NCI-H524 treated with DMSO at 0.1 percent for 48 hours (cell line): ENCODE data around the gene CD34.

Experiments
- DNase-seq: peaks from one replicate; lab custom pipeline; 2025; lab: John Stamatoyannopoulos, UW

Gene CD34

GRCh38 chr1:207852576-207853371, 58.2 kb downstream of the CD34 start:
- no peak for DNase-seq

- no peak for DNase-seq
Observed at GRCh38 chr1:207851696-207852095, 59.2 kb downstream of the CD34 start.

- no peak for DNase-seq
Observed at GRCh38 chr1:207850621-207851407, 60.1 kb downstream of the CD34 start.

DNA sequence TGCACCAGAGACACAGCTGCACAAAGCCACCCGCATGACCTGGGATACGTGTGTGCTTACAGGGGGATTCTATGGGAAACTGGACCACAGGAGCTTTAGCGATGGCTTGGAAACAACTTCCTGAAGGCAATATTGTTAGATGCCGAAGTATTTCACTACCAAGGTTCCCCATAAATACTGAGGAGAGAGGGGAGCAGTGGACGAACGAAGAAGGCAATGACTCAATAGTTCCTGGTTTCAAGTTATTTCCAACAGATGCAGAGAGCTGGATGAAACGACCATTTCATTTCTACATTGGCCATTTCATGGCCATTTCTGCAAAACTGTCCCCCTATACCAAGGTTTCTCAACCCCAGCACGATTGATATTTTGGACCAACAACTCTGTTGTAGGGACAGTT, 61.3 kb downstream of the CD34 start:
- DNase-seq, result no peak

DNA sequence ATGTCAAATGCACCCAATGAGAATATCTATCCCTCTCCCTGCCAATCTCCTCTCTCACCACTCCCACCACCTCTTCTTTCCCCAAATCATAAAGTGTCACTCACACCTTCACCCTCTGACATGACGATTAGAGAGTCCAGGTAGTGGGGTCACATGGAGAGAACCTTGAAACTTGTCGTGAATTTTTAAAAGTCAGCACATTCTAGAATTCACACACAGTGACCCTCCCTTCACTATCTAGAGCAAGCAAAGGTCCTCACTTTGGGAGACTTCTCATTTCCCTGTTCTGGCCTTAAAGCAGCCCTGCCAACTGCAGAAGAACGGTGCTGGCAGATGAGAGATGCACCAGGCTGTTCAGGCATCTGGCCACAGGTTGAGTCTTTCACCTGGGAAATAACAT, 61.9 kb downstream of the CD34 start:
- no peak for DNase-seq

- DNase-seq, result no peak
Observed at GRCh38 chr1:207848234-207848633, 62.7 kb downstream of the CD34 start.

- no peak for DNase-seq
Observed at GRCh38 chr1:207847116-207847515, 63.8 kb downstream of the CD34 start.

DNA sequence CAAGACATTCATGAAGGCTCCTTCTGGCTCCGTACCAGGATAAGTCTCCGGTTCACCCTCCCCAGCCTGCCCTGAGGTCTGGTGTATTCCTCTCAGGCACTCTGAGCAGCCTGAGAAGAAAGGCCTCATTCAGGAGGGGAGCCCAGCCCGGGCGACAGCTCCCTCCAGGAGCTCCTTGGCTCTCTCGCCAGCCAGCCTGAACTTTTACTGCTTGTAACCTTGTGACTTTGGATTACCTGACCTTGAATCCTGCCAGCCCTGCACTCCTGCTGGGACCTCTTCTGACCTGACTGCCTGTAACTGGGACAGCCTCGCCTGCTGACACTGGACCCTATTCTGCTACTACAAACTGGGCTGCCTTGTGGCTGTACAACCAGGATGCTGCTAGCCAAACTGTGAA, 65.8 kb downstream of the CD34 start:
- DNase-seq, result no peak

DNA sequence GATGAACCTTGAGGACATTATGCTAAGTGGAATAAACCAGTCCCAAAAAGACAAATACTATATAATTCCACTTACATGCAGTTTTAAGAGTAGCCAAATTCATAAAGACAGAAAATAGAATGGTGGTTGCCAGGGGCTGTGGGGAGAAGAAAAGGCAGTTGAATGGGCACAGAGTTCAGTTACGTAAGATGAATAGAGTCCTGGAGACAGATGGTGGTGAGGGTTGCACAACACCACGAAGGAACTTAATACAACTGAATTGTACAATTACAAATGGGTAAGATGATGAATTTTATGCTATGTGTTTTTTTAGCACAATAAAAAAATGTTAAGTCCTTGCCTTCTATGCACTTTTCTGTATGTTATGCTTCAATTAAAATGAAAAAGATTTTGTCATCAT, 66.6 kb downstream of the CD34 start:
- DNase-seq, result no peak

- no peak for DNase-seq
Observed at GRCh38 chr1:207842506-207842905, 68.4 kb downstream of the CD34 start.

- DNase-seq, result no peak
Observed at GRCh38 chr1:207841901-207842300, 69.0 kb downstream of the CD34 start.

GRCh38 chr1:207841293-207841692, 69.6 kb downstream of the CD34 start:
- no peak for DNase-seq

DNA sequence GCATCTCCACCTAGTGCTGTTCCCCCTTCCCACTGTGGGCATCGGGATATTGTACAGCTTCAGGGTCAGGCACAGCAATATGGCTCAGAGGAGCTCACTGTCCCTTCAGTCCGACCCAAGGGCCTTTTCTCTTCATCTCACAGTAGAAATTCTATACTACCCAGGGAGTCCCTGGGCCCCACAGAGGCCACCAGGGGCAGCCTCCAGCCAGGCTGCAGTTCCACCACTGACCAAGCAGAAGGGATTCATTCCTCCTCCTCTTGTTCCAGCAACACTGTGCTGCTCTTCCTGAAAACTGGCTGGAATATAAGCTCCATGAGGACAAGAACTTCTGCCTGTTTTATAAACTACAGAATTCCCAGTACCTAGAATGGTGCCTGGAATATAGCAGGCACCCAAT, 70.5 kb downstream of the CD34 start:
- DNase-seq, result no peak

DNA sequence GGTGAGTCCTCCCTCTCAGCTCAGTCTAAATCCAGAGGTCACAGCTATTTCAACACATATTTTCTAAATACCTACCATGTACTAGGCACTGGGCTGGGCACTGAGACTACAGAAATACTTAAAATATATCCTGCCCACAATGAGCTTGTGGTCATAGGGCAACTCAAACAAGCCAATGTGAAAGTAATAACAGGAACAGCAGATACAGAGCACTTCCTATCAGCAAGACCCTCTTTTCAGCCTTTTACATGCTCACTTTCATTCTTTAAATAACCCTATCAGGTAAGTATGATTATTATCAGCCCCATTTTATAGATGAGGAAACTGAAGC, 71.9 kb downstream of the CD34 start:
- DNase-seq, result no peak

GRCh38 chr1:207838156-207839082, 72.5 kb downstream of the CD34 start:
- DNase-seq, result no peak

DNA sequence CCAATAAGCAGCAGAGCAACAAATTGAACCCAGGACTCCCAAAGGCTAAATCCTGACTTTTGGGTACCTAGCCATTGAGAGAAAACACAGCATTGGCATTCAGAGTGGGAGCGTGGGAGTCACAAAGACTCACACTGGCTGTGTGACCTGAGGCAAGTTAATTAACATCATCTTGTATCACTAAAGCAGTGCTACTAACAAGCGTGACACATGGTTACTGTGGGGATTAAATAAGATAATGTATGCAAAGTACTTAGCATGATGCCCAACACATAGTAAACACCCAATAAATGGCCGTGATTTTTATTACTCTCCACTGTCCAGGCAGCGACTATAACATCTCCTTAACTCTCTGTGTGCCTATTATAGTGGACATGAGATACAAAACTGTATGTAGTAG, 73.3 kb downstream of the CD34 start:
- DNase-seq, result peak; percentile 21

- no peak for DNase-seq
Observed at GRCh38 chr1:207836591-207837347, 74.2 kb downstream of the CD34 start.

- DNase-seq, result no peak
Observed at GRCh38 chr1:207835958-207836357, 75.0 kb downstream of the CD34 start.

DNA sequence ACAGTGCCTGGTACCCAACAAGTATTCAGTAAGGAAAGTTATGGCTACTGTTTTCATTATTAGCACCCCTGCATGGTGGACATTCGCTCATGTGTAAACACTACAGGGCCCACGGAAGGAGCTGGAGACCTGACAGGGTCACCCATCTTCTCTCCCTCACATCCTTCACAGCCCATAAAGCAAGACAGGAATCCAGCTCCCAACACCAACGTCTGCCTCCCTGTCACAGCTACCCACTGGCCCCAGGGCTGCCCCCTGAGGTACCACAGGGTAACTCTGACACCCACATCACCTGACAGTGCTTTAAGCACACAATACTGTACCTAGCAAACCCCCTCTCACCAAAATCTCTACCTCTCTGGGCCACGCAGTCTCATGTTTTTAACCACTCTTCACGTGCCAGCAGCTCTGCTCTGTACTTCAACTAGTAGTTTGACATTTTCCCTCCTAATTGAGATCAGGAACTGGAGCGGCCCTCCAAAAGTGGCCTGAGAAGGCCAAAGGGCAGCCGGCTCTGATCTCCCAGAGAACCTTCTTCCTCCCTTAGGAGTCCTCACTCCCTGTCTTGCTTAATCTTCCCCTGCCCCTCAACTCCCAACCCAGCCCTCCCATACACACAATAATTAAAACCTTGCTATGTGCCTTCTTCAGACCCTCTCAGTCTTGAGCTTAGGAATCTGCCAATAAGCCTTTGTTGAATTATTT, 76.8 kb downstream of the CD34 start:
- no peak for DNase-seq

DNA sequence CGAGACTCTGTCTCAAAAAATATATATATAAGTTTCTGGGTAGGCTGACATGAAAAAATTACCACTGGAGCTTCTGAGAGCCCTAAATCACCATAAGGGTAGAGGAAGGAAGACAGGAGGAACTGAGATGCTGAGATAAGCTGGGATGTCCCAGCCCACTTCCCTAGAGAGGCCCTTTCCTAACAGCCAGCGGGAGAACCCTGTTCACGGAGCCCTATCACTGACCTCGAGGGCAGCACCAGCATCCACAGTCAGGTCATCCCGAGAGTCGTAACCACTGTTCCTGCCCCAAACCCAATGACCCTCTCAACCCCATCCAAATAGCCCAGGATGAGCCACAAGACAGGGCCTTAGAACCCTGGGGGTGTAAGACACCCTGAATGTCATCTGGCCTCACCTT, 77.5 kb downstream of the CD34 start:
- DNase-seq, result no peak

DNA sequence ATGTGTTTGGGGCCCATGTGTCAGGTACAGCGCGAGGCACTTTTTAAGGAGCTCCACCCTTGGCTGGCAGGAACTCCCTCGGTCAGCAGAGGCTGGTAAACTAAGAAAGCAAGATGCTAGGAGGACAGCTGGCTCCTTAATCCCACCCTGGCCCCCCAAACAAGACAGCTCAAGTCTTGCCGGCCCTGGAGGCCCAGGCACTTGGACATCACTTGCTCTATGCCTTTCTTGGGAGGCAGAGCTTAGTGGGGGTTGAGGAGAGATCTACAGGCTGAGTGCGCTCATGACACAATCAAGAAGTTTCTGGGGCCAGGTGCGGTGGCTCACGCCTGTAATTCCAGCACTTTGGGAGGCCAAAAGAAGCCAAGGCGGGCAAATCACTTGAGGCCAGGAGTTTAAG, 78.1 kb downstream of the CD34 start:
- no peak for DNase-seq
